Measurements from ENCODE around the gene SLC6A13. TPM values are rescaled to one million over a fixed set of nuclear protein-coding genes. Genes with fewer than 3 reads are reported as not detected.

SLC6A13 gene
- total and polyA plus RNA-seq, 7 donors = 0.07 to 1.6 (median 0.50) TPM; not detected in 1

DNA sequence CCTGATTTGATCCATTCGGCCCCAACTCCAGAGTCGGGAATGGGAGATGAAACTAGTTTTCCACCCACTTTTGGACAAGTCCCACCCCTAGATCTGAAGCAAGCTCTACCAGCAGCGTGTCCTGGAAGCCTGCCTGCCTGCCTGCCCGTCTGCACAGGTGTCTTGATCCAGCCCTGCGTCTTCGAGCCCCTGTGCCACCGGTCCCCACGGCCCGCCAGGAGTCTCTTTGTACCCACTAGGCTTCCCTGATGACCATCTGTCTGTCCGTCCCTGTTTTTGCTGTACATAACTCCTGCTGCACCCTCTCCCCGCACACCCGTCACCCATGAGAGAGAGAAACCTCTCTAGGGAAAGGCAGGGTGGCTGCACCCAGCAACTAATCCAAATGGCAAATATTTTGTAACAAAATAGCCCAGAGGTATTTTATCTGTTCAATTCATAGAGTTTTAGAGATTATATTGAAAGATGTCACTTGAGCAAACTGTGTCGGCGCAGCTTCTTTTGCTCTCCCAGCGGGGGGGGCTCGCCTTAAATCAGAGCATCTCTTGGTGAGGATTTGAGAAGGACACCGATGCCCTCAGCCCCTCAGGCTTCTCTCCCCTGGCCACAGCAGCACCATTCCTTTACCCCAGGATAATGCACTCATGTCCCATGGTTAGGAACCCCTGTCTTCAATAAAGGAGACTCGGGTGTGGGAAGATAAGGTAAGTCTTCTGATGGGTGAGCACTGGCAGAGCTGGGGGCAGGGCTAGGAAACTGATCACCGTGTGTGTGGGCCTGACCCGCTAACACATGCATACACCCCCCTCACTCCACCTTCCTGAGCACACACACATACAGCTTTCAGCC, 84.4 kb downstream of the SLC6A13 start:
- H3K36me3 ChIP-seq (ENCODE audit: insufficient read depth in 1 of 2, low read depth in 1 of 2) = no peaks in the 10 kb centered on the region
- intact Hi-C loops (cut with DNase I) = no loop called here
- no peak overlapping the region for H3K4me3 ChIP-seq
- peaks cover 0 to 25% (median 2%) of the 10 kb centered on the region in 3 donors for H3K27me3 ChIP-seq (ENCODE audit: insufficient read depth in 3 of 3, low read length in 2 of 3)
- DNase-seq (no peak), ATAC-seq (no peak)
- H3K9me3 ChIP-seq = no peaks in the 10 kb centered on the region
- 76 to 80% (median 76%) methylated on average over 20 of the region's 20 CpGs for WGBS, 3 donors
- no peak overlapping the region for H3K27ac ChIP-seq
- TF ChIP-seq, protein P1, sequence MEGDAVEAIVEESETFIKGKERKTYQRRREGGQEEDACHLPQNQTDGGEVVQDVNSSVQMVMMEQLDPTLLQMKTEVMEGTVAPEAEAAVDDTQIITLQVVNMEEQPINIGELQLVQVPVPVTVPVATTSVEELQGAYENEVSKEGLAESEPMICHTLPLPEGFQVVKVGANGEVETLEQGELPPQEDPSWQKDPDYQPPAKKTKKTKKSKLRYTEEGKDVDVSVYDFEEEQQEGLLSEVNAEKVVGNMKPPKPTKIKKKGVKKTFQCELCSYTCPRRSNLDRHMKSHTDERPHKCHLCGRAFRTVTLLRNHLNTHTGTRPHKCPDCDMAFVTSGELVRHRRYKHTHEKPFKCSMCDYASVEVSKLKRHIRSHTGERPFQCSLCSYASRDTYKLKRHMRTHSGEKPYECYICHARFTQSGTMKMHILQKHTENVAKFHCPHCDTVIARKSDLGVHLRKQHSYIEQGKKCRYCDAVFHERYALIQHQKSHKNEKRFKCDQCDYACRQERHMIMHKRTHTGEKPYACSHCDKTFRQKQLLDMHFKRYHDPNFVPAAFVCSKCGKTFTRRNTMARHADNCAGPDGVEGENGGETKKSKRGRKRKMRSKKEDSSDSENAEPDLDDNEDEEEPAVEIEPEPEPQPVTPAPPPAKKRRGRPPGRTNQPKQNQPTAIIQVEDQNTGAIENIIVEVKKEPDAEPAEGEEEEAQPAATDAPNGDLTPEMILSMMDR (IDR thresholded peaks at IDR 0.05) = no peak
- peaks cover 9% of the 10 kb centered on the region for H3K4me1 ChIP-seq

DNA sequence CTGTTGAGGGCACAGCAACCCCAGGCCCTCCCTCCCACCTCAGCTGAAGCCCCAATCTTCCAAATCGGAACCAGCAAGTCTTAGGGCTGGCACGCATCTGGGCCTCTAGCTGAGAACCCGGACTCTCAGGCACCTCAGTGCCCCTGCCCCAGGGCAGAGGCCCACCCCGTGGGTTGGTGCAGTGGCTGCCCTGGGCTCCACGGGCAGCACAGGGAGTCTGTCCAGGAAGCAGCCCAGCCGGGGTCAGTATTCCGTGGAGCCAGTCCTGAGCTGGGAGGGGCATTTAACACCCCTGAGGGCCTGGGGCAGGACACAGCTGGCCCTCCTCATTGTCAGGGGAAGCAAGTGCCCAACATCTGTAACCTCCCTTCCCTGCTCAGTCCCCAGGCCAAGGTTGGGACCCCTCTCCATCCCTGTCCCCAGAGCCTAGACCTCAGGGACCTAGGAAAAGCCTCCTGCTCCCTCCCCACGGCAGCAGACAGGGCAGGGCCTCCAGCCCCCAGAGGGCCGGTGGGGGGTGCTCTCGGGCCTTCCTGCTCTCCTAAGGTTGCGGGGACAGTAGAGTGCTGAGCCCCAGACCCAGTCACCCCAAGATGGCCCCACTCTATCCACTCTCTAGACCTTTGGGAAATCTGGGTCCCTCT, 85.2 kb downstream of the SLC6A13 start:
- H3K9me3 ChIP-seq = no peaks in the 10 kb centered on the region
- DNase-seq (no peak), ATAC-seq (no peak)
- H3K27me3 ChIP-seq (ENCODE audit: insufficient read depth in 3 of 3, low read length in 2 of 3) = peaks cover 0 to 31% (median 2%) of the 10 kb centered on the region in 3 donors
- 58 to 71% (median 66%) methylated on average over 10 to 11 of the region's 11 CpGs for WGBS, 3 donors
- peak overlapping the region; percentile 46 for H3K27ac ChIP-seq
- H3K4me1 ChIP-seq = peaks cover 9% of the 10 kb centered on the region
- H3K4me3 ChIP-seq = no peak overlapping the region
- TF ChIP-seq, protein P1 (IDR thresholded peaks at IDR 0.05) = no peak
- H3K36me3 ChIP-seq (ENCODE audit: insufficient read depth in 1 of 2, low read depth in 1 of 2) = no peaks in the 10 kb centered on the region
- intact Hi-C loops (cut with DNase I) = no loop called here

DNA sequence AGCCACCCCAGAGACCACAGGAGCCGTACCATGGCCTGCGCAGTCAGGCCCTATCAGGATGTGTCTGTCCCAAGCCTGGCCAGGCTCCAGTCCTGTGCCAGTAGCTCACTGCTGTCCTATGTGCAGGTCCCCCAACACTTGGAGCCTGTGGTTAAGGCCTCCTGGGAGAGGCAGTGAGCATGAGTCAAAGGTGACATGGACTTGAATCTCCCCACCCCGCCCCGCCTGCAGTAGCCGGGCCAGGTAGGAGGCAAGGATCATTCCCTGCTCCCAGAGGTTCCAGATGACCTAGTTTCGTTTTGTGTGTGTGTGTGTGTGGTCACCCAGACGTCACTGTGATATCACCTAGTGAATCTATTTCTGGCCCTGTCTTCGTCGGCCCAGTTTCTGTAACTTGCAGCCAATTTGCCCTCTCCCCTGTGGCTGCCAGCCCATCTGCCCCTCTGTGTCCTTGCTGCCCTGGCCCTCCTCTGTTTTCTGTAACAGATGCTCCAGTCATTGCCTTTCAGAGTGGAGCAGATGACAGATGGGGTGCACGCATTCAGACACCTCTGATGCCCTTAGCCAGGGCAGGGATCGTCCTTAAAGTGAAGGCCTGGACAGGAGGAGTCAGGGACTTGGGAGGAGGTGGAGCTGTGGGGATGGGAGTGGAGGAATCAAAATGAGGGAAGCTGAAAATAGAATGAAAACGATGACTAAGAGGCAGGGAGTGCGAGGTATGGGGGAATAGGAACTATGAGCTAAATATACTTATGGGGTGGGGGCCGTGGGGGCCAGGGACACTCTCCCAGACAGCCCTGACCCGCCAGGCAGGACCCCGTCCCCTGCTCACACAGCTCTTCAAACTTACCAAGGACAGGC, 86.1 kb downstream of the SLC6A13 start:
- Histone ChIP-seq H3K4me1 (peaks cover 9% of the 10 kb centered on the region), H3K36me3 (ENCODE audit: insufficient read depth in 1 of 2, low read depth in 1 of 2) (no peaks in the 10 kb centered on the region), H3K9me3 (no peaks in the 10 kb centered on the region), H3K27ac (peak overlapping the region; percentile 46), H3K4me3 (no peak overlapping the region), H3K27me3 (ENCODE audit: insufficient read depth in 3 of 3, low read length in 2 of 3) (peaks cover 0 to 24% (median 4%) of the 10 kb centered on the region in 3 donors)
- no peak for DNase-seq
- peak; percentile 28 to 69 (median 57) for ATAC-seq
- intact Hi-C loops (cut with DNase I) = no loop called here
- WGBS, 3 donors = 49 to 54% (median 51%) methylated on average over 15 to 16 of the region's 16 CpGs
- TF ChIP-seq, protein P1 (IDR thresholded peaks at IDR 0.05) = no peak

DNA sequence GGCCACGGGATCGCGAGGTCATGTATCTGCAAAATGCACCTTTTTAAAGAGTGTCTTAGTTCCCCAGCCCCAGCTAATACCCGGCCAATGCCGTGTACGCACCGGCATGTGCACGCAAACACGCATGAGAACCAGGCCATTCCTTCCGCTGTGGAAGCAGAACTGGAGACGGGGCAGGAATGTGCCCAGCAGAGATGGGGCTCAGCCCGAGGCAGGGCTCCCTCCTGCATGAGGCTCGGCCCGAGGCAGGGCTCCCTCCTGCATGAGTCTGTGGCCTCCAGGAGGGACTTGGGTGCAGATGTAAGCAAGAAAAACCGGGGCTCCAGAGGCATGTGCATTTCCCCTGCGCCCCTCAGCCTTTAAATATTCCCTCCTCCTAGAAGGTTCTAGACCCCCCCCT, 86.9 kb downstream of the SLC6A13 start:
- Histone ChIP-seq H3K36me3 (ENCODE audit: insufficient read depth in 1 of 2, low read depth in 1 of 2) (no peaks in the 10 kb centered on the region), H3K9me3 (no peaks in the 10 kb centered on the region), H3K27ac (peak overlapping the region; percentile 46), H3K27me3 (ENCODE audit: insufficient read depth in 3 of 3, low read length in 2 of 3) (peaks cover 0 to 24% (median 5%) of the 10 kb centered on the region in 3 donors), H3K4me3 (no peak overlapping the region), H3K4me1 (peaks cover 9% of the 10 kb centered on the region)
- no peak for ATAC-seq
- intact Hi-C loops (cut with DNase I) = no loop called here
- DNase-seq = no peak
- TF ChIP-seq, protein P1 (IDR thresholded peaks at IDR 0.05) = no peak
- WGBS, 3 donors = 61 to 84% (median 73%) methylated on average over 16 of the region's 16 CpGs
